ENCODE measurements around the gene GCN1. TPM values are rescaled to one million over a fixed set of nuclear protein-coding genes. Genes with fewer than 3 reads are reported as not detected.
A peak's percentile ranks its signal among the peaks of the same experiment; 100 is the strongest.

The GCN1 gene
- total RNA-seq, 1 donor from 2014 or later: 114 TPM

GRCh38 chr12:120225852-120226640 lies 31.5 kb upstream of the GCN1 start:
- H3K27ac Mint-ChIP-seq (ENCODE audit: unreplicated experiment): no peak overlapping the region

GRCh38 chr12:120225200-120225558 lies 30.7 kb upstream of the GCN1 start:
- Mint-ChIP-seq H3K27ac (ENCODE audit: unreplicated experiment) (no peak overlapping the region), H3K27me3 (ENCODE audit: low read depth) (no peaks in the 10 kb centered on the region), H3K4me3 (peak overlapping the region; percentile 33), H3K9me3 (no peaks in the 10 kb centered on the region), H3K4me1 (peaks cover 54% of the 10 kb centered on the region), H3K36me3 (ENCODE audit: low read depth) (peaks cover 7% of the 10 kb centered on the region)
- DNase-seq (ENCODE audit: low read depth, low spot score): no peak
- TF ChIP-seq, protein P1, sequence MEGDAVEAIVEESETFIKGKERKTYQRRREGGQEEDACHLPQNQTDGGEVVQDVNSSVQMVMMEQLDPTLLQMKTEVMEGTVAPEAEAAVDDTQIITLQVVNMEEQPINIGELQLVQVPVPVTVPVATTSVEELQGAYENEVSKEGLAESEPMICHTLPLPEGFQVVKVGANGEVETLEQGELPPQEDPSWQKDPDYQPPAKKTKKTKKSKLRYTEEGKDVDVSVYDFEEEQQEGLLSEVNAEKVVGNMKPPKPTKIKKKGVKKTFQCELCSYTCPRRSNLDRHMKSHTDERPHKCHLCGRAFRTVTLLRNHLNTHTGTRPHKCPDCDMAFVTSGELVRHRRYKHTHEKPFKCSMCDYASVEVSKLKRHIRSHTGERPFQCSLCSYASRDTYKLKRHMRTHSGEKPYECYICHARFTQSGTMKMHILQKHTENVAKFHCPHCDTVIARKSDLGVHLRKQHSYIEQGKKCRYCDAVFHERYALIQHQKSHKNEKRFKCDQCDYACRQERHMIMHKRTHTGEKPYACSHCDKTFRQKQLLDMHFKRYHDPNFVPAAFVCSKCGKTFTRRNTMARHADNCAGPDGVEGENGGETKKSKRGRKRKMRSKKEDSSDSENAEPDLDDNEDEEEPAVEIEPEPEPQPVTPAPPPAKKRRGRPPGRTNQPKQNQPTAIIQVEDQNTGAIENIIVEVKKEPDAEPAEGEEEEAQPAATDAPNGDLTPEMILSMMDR (conservative IDR thresholded peaks at IDR 0.05): no peak

More at GRCh38 chr12:120225852-120226640, 31.5 kb upstream of the GCN1 start:
- Mint-ChIP-seq H3K4me1 (peaks cover 54% of the 10 kb centered on the region), H3K4me3 (no peak overlapping the region), H3K27me3 (ENCODE audit: low read depth) (no peaks in the 10 kb centered on the region), H3K36me3 (ENCODE audit: low read depth) (peaks cover 4% of the 10 kb centered on the region), H3K9me3 (no peaks in the 10 kb centered on the region)
- DNase-seq (ENCODE audit: low read depth, low spot score): no peak
- TF ChIP-seq, protein P1 (conservative IDR thresholded peaks at IDR 0.05): no peak

- no peaks in the 10 kb centered on the region for H3K27me3 Mint-ChIP-seq (ENCODE audit: low read depth)
- peaks cover 7% of the 10 kb centered on the region for H3K36me3 Mint-ChIP-seq (ENCODE audit: low read depth)
- no peak overlapping the region for H3K27ac Mint-ChIP-seq (ENCODE audit: unreplicated experiment)
- H3K4me1 Mint-ChIP-seq: peaks cover 54% of the 10 kb centered on the region
- H3K4me3 Mint-ChIP-seq: peak overlapping the region; percentile 54
- H3K9me3 Mint-ChIP-seq: no peaks in the 10 kb centered on the region
- TF ChIP-seq, protein P1 (conservative IDR thresholded peaks at IDR 0.05): no peak
- DNase-seq (ENCODE audit: low read depth, low spot score): no peak
Observed at GRCh38 chr12:120224304-120225199, 30.0 kb upstream of the GCN1 start.

DNA sequence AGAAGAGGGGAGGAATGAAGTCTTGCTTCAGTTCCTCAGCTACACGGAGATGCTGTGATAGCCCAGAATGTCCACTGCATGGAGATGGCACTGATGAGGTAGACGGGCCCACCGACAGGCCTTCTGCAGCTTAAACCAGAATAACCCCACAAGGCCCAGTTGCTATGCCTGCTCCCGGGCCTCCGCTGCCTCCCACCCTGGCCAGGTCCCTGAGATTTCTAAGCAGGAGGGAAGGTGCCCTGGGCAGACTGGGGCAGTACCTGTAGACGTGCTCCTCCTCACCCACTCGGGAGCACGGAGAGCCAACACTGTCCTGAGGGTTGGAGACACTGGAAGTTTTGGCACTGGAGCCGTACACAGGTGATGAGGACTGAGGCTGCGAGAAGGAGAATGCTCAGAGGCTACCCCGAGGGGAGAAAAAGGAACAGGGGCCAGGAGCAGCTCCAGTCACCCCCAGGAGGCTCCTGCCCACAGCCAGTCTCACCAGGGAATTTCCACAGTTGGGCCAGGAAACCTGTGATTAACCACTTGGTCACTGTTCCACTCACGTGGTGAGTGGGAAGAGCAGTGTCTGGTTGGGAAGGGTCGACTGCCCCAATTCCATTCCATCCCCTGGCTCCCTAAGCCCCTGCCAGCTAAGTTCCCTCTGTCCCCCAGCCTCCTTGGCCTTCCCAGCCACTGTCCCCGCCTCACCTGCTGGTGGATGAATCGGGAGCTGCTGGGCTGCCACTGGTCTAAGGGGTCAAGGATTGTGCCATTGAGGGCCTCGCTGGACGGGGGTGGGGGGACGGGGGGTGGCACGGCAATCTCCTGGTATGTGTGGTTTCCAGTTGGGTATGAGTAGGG lies 29.2 kb upstream of the GCN1 start:
- Mint-ChIP-seq H3K27me3 (ENCODE audit: low read depth) (no peaks in the 10 kb centered on the region), H3K27ac (ENCODE audit: unreplicated experiment) (peak overlapping the region; percentile 92), H3K4me1 (peaks cover 45% of the 10 kb centered on the region), H3K4me3 (peak overlapping the region; percentile 23), H3K9me3 (no peaks in the 10 kb centered on the region), H3K36me3 (ENCODE audit: low read depth) (peaks cover 7% of the 10 kb centered on the region)
- TF ChIP-seq, protein P1 (conservative IDR thresholded peaks at IDR 0.05): no peak
- DNase-seq (ENCODE audit: low read depth, low spot score): no peak

GRCh38 chr12:120222288-120222832 lies 27.8 kb upstream of the GCN1 start:
- TF ChIP-seq, protein P1 (conservative IDR thresholded peaks at IDR 0.05): no peak
- Mint-ChIP-seq H3K27me3 (ENCODE audit: low read depth) (no peaks in the 10 kb centered on the region), H3K27ac (ENCODE audit: unreplicated experiment) (peak overlapping the region; percentile 92), H3K9me3 (no peaks in the 10 kb centered on the region), H3K4me3 (no peak overlapping the region), H3K4me1 (peaks cover 36% of the 10 kb centered on the region), H3K36me3 (ENCODE audit: low read depth) (peaks cover 7% of the 10 kb centered on the region)
- no peak for DNase-seq (ENCODE audit: low read depth, low spot score)

All from neural crest cell (in vitro differentiated cells).